SK-N-SH (cell line): ENCODE data around the gene CEP170B.

ENCODE experiments used
- FOXJ3 ChIP-seq: sonication (generic); formaldehyde crosslinking; IDR thresholded peaks from 2 replicates; pipeline ENCODE4 v1.5.1; 2020; ENCODE audit warnings: mild to moderate bottlenecking, missing genetic modification reagents
- GABPA ChIP-seq: IDR thresholded peaks from 2 replicates; pipeline ENCODE4 v1.4.0; 2012; ENCODE audit warnings: low read depth, mild to moderate bottlenecking
- JUND ChIP-seq: IDR thresholded peaks from 2 replicates; pipeline ENCODE4 v1.4.0; 2012
- MEF2A ChIP-seq: IDR thresholded peaks from 2 replicates; pipeline ENCODE4 v1.4.0; 2012; ENCODE audit warnings: low read depth, borderline replicate concordance
- POLR2AphosphoS5 ChIP-seq: IDR thresholded peaks from 2 replicates; pipeline ENCODE4 v1.6.1; 2012; ENCODE audit warnings: low read depth, low read length
- REST ChIP-seq: IDR thresholded peaks from 2 replicates; pipeline ENCODE4 v1.6.1; 2012; ENCODE audit warnings: mild to moderate bottlenecking, low read depth, low read length, moderate library complexity
- RFX5 ChIP-seq: IDR thresholded peaks from 2 replicates; pipeline ENCODE4 v1.6.1; 2012; ENCODE audit warnings: mild to moderate bottlenecking, improper control_type of control experiment, low read length
- YY1 ChIP-seq: IDR thresholded peaks from 2 replicates; pipeline ENCODE4 v1.4.0; 2012; ENCODE audit warnings: low read depth, mild to moderate bottlenecking
- TF ChIP-seq, protein P1 (sequence below): fragments of 200-600 bp; sonication (generic); IDR thresholded peaks from 2 replicates; pipeline ENCODE4 v1.6.1; 2017; ENCODE audit warnings: antibody characterized with exemption, mild to moderate bottlenecking, moderate library complexity
- TF ChIP-seq, protein P2 (sequence below): fragments of 150-350 bp; IDR thresholded peaks from 2 replicates; pipeline ENCODE4 v1.6.1; 2017; ENCODE audit warnings: antibody characterized with exemption, low read length, low read depth, borderline replicate concordance

GRCh38 chr14:104891121-104891551 lies 26.1 kb downstream of the CEP170B start:
- TF ChIP-seq YY1 (no peak), JUND (no peak), RFX5 (no peak), GABPA (no peak), POLR2AphosphoS5 (no peak), REST (no peak), MEF2A (no peak), FOXJ3 (no peak)
- TF ChIP-seq, protein P1, sequence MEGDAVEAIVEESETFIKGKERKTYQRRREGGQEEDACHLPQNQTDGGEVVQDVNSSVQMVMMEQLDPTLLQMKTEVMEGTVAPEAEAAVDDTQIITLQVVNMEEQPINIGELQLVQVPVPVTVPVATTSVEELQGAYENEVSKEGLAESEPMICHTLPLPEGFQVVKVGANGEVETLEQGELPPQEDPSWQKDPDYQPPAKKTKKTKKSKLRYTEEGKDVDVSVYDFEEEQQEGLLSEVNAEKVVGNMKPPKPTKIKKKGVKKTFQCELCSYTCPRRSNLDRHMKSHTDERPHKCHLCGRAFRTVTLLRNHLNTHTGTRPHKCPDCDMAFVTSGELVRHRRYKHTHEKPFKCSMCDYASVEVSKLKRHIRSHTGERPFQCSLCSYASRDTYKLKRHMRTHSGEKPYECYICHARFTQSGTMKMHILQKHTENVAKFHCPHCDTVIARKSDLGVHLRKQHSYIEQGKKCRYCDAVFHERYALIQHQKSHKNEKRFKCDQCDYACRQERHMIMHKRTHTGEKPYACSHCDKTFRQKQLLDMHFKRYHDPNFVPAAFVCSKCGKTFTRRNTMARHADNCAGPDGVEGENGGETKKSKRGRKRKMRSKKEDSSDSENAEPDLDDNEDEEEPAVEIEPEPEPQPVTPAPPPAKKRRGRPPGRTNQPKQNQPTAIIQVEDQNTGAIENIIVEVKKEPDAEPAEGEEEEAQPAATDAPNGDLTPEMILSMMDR = no peak
- TF ChIP-seq, protein P2, sequence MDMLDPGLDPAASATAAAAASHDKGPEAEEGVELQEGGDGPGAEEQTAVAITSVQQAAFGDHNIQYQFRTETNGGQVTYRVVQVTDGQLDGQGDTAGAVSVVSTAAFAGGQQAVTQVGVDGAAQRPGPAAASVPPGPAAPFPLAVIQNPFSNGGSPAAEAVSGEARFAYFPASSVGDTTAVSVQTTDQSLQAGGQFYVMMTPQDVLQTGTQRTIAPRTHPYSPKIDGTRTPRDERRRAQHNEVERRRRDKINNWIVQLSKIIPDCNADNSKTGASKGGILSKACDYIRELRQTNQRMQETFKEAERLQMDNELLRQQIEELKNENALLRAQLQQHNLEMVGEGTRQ = no peak
